ENCODE measurements around the gene ELP4. TPM values are rescaled to one million over a fixed set of nuclear protein-coding genes. Genes with fewer than 3 reads are reported as not detected.

Gene ELP4
- total RNA-seq, 6 experiments from 2014 or later: 7.3 to 16.4 (median 9.2) TPM

DNA sequence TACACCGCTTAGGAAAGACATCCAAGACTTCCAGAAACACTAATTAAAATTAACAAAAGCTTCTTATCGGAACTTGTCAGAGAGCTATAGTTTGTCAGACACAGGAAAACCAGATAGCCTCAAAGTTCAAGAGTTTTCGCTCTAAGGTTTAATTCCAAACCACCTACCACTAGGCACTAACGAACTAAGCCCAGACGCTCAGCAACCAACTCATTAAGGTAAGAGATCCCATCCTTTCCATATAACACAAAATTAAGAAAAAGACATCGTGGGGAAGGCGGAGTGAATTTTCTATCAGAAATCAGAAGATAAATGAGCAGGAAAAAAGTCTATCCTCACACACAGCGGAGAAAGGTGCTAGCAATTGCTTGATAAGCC, 527 bp upstream of the ELP4 start:
- H3K36me3 ChIP-seq: peaks cover 0 to 3% (median 0%) of the 10 kb centered on the region in 4 donors
- peak overlapping the region; percentile 78 to 92 (median 81) for H3K4me3 ChIP-seq
- no peak for TF ChIP-seq CTCF (IDR thresholded peaks at IDR 0.05)
- TF ChIP-seq POLR2A (IDR thresholded peaks at IDR 0.05): no peak
- ATAC-seq: peak; percentile 43 to 50 (median 47)
- H3K4me1 ChIP-seq: peaks cover 0 to 12% (median 5%) of the 10 kb centered on the region in 4 donors
- no peaks in the 10 kb centered on the region for H3K9me3 ChIP-seq
- no peak for DNase-seq
- H3K27me3 ChIP-seq: no peaks in the 10 kb centered on the region
- whole genome bisulfite sequencing (ENCODE audit: insufficient coverage, low coverage, low lambda C conversion rate, missing lambda C conversion rate): under 1% methylated on average over 8 of the region's 8 CpGs
- intact Hi-C loops (cut with DNase I): no loop called here
- H3K27ac ChIP-seq: peak overlapping the region; percentile 61 to 80 (median 75)

DNA sequence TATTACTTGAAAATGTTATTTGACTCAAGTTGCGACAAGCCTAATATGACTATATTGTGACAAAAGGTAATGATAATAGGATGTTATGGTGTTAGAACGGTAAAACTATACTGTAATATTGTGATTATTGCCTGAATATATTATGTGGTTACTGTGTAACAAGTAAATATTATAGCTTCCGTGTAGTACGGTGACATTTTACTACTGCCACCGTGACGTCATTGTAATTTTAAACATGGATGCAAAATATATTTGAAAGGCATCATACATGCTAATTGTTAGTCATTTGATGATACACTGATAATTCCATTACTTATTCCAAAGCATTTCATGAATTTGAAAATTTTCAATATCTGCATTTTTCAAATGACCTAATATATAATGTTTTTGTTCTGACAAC, 2.5 kb downstream of the ELP4 start:
- 86% methylated on average over 6 of the region's 6 CpGs for WGBS (ENCODE audit: insufficient coverage, low coverage, low lambda C conversion rate, missing lambda C conversion rate)
- no peaks in the 10 kb centered on the region for H3K36me3 ChIP-seq
- H3K27ac ChIP-seq: no peak overlapping the region
- TF ChIP-seq CTCF (IDR thresholded peaks at IDR 0.05): no peak
- no peak for TF ChIP-seq POLR2A (IDR thresholded peaks at IDR 0.05)
- no peaks in the 10 kb centered on the region for H3K27me3 ChIP-seq
- intact Hi-C loops (cut with DNase I): no loop called here
- DNase-seq (no peak), ATAC-seq (no peak)
- peaks cover 0 to 12% (median 5%) of the 10 kb centered on the region in 4 donors for H3K4me1 ChIP-seq
- H3K4me3 ChIP-seq: no peak overlapping the region
- H3K9me3 ChIP-seq: no peaks in the 10 kb centered on the region

DNA sequence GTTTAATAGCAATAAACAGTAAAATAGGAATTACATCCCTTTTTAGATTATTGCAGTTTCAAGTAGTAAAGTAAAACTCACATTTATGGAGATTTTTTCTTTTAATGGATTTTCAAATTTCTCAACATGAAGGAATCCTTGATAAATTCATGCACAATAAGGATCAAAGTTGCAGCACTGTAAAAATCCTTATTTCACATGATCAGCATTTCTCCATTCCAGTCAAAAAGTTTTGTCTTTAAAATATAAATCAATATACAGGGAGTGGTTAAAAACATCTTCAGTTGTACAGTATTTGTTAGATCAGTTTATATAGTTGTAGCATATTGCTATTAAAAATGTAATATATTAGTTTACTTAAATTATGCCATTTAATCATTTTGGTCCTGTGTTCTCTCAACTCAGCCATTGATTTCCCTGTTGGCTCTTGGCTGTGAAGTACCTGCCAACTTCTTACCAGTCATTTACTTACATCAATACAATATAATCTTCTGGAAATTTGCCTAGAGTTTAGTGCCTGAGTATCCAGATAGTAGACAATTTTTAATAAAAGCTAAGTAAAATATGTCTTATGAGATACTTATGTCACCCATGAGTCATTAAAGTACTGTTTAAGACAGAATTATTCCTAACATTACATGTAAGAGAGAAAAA, 12.1 kb downstream of the ELP4 start:
- intact Hi-C loops (cut with DNase I): no loop called here
- H3K4me1 ChIP-seq: no peaks in the 10 kb centered on the region
- no peaks in the 10 kb centered on the region for H3K9me3 ChIP-seq
- TF ChIP-seq CTCF (IDR thresholded peaks at IDR 0.05): no peak
- no peak for TF ChIP-seq POLR2A (IDR thresholded peaks at IDR 0.05)
- no peak overlapping the region for H3K4me3 ChIP-seq
- ATAC-seq (no peak), DNase-seq (no peak)
- H3K27ac ChIP-seq: no peak overlapping the region
- no peaks in the 10 kb centered on the region for H3K36me3 ChIP-seq
- H3K27me3 ChIP-seq: no peaks in the 10 kb centered on the region

DNA sequence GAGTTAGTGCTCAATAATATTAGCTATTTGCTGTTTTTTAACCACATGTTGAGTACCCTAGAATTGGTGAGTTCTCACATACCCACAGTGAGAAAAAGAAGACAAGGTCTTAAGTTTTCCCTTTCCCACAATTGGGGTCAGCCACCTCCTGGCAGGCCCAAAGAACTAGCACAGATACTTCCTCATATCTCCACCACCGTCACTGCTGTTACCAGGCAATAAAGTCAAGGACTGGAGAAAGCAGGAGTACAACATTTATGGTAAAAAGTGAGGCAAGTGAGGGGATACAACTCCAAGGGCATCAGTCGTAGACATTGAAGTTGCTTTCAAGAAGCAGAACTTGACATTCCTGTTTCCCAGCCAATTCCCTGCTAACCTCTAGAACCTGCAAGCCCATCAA, 19.6 kb downstream of the ELP4 start:
- DNase-seq (no peak), ATAC-seq (no peak)
- Histone ChIP-seq H3K27ac (no peak overlapping the region), H3K27me3 (no peaks in the 10 kb centered on the region), H3K4me1 (no peaks in the 10 kb centered on the region), H3K9me3 (no peaks in the 10 kb centered on the region), H3K4me3 (no peak overlapping the region), H3K36me3 (no peaks in the 10 kb centered on the region)
- no peak for TF ChIP-seq POLR2A (IDR thresholded peaks at IDR 0.05)
- intact Hi-C loops (cut with DNase I): no loop called here
- 85% methylated on average over 2 of the region's 2 CpGs for WGBS (ENCODE audit: insufficient coverage, low coverage, low lambda C conversion rate, missing lambda C conversion rate)

DNA sequence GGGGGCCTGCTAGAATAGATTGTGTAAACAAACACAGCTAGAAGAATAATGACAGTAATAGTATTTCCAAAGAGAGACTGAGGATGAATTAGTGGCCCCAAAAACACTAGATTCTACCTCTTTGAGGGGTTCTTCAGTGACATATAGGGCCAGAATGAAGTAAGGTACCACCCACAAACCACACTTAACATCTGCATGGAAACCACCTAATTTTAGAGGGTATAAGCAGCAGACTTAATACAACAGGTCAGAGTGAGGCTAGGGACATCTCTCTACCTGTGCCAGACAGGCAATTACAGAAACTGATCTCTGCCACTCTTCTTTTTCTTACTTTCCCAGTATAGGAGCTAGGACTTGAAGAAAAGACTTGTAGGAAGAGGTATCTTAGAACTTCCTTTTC, 20.1 kb downstream of the ELP4 start:
- Histone ChIP-seq H3K9me3 (no peaks in the 10 kb centered on the region), H3K4me1 (no peaks in the 10 kb centered on the region), H3K4me3 (no peak overlapping the region), H3K27ac (no peak overlapping the region), H3K27me3 (no peaks in the 10 kb centered on the region), H3K36me3 (no peaks in the 10 kb centered on the region)
- no peak for DNase-seq
- intact Hi-C loops (cut with DNase I): no loop called here
- TF ChIP-seq CTCF (IDR thresholded peaks at IDR 0.05) (no peak), POLR2A (IDR thresholded peaks at IDR 0.05) (no peak)
- no peak for ATAC-seq
